Activated naive CD4-positive, alpha-beta T cell treated with Interleukin-2 at 50 U/mL for 16 hours (primary cell): Measurements from ENCODE around the gene HDGF.

Experiments used
- DNase-seq: peaks from one replicate; pipeline ENCODE4 v3.0.0-alpha.2; 2020

Gene HDGF

GRCh38 chr1:156692925-156693847 lies 58.3 kb downstream of the HDGF start:
- DNase-seq: no peak

GRCh38 chr1:156692441-156692924 lies 59.0 kb downstream of the HDGF start:
- no peak for DNase-seq
